KG1 (cell line): Measurements from ENCODE around the gene LMX1A.

Experiments
- DNase-seq: peaks from one replicate; lab custom pipeline; 2025; lab: John Stamatoyannopoulos, UW

Gene LMX1A

DNA sequence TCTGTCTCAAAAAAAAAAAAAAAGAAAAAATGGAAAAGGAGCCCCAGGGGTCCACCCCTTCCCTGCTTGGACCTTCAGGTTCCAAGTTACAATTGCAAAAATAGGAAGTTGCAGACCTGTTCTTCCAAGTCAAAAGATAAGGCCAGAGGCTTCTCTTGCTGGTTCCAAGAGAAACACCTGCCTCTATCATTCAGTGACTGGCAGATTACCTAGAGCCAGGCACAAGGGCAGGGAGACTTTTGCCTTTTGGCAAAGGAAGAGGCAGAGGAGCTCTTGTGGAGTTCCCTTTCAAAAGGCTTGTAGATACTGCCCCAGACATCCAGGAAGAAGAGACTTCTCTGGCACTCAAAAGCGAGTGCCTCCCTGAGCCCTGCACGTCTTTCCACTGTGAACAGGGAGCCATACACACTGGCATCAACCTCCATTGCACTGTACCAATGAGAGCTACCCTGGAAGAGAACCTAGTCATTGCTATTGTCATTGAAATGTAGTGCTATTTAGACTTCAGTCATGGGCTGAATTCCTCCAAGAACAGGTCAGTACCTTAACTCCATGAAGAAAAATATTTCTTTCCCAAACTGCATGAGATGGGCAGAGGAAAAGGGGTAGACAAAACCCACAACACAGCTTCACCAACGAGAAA lies 91.2 kb downstream of the LMX1A start:
- DNase-seq: no peak

DNA sequence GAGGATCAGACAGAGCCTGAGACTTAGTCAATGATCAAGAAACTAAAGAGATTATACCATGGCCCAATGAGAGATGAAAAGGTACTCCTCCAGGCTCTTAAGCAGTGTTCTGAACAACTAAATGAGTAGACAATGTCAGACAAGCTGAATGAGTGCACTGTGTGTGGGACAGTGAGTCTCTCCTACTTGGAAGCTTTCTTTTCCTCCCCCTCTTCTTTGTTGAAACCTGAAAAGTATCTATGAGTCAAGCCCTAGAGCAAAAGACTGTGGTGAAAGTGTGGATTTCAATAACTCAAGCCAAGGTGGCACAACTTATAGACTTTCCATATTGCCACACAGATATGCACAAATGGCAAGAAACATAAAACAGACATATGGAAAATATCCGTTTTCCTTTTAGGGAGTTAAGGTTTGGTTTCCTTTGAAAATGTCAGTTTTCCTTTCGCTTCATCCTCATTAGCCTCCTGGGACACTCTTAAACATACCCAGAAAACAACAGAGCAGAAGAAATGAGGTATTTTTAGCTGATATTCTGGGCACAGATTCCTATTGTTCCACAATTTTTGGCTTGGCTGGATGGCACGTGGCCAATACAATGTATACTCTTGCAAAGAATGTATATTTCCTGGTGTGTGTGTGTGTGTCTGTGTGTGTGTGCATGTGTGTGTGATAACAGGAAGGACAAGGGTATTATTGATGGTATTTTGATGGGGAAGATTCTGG lies 96.6 kb downstream of the LMX1A start:
- DNase-seq: no peak

- DNase-seq: no peak
Measured at GRCh38 chr1:165259236-165259635, 97.3 kb downstream of the LMX1A start.

DNA sequence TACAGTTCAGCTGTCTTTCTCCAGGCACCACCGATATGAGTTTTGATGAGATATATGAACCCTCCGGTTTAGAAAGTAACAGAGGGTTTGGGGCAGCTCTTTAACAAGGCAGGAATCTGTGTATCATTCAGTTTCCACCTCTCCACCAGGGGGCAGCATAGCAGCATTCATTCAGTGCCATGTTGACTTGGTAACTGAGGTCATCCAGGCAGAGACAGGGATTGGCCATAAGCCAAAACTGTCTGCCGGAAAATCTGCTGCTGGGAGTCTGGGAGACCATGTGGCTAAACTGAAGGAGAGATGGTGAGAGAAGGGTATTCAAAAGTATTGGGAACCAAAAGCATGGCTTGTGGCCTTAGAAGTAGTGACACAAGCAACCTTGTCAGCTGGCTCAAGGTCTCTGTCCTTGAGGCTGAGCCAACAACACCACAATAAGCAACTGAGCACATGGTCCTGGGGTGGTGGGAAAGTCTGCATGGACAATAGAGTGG lies 98.5 kb downstream of the LMX1A start:
- peak; percentile 27 for DNase-seq

DNA sequence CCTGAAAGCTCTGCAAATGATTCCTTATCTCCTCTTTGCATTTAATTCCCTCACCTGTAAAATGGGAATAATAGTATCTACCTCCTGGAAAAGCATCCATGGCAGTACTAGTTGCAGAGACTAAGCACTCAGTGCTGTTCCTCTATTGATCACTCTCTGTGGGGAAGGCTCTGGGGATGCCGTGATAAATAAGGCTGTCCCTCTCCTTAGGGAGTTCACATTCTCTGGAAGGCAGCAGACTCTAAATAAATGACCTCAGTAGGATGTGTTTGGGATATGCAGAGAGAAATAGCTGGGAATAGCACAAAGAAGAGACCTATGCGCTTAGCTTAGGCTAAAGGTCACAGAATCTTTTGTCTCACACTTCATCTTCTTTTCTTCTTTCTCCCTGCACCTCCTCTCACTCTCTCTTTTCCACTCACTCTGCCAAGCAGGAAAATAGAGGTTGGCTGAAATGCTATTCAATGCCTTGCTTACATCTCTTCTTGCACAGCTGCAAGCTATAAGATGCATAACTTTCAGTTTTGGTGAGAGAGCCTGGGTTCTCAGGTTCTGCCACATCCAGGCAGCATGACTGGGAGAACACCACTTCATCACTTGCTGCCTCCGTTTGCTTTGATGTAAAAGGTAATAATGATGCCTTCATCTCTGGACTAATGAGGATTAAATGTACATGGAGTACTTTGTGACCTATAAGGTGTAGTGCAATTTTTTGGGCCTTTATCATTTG lies 101.5 kb downstream of the LMX1A start:
- no peak for DNase-seq

DNA sequence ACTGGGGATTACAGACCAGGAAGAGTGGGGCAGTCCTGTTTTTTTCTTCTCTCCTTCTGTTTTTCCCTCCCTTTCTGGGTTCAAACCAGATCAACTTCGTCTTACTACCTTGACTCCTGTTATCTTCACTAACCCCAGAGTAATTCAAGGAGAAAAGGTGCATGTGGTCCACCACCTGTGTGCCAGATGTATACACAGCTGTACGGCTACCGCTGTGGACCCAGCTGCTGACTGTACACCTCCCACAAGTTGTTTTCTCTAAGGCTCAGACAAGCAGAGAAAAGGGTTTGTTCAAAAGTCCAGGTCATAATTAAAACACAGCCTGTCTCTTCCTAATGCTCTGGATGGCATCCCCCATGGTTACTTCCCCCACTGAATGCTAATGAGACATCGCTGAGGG lies 102.1 kb downstream of the LMX1A start:
- no peak for DNase-seq

GRCh38 chr1:165253818-165254254 lies 102.7 kb downstream of the LMX1A start:
- no peak for DNase-seq

GRCh38 chr1:165248969-165249571 lies 107.4 kb downstream of the LMX1A start:
- DNase-seq: no peak

- DNase-seq: no peak
Measured at GRCh38 chr1:165241952-165242351, 114.6 kb downstream of the LMX1A start.

- DNase-seq: no peak
Measured at GRCh38 chr1:165241321-165241720, 115.2 kb downstream of the LMX1A start.

GRCh38 chr1:165240492-165240891 lies 116.0 kb downstream of the LMX1A start:
- no peak for DNase-seq

GRCh38 chr1:165239873-165240272 lies 116.6 kb downstream of the LMX1A start:
- DNase-seq: no peak

DNA sequence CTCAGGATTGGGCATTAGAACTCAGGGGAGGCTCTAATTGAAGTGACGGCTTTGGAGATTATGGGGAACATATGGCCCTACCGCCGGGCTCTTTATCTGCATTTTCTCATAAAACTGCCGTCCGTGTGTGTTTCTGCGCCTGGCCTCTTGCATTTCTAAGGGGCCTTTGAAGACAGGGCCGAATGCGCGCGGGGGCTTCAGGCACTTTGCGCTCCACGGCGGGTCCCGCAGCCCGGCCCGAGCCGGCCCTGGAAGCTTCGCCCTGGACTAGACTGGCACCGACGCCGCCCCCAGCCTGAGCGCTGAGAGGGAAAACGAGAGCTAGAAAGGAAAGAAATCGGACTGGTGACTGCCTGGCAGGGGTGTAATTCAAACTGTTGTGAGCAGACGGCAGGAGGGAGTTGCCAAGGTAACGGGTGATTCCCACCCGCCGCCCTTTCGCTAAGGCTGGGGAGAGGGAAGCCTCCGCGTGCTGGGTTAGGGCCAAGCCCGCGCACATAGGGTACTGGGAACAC lies 120.7 kb downstream of the LMX1A start:
- DNase-seq: no peak

DNA sequence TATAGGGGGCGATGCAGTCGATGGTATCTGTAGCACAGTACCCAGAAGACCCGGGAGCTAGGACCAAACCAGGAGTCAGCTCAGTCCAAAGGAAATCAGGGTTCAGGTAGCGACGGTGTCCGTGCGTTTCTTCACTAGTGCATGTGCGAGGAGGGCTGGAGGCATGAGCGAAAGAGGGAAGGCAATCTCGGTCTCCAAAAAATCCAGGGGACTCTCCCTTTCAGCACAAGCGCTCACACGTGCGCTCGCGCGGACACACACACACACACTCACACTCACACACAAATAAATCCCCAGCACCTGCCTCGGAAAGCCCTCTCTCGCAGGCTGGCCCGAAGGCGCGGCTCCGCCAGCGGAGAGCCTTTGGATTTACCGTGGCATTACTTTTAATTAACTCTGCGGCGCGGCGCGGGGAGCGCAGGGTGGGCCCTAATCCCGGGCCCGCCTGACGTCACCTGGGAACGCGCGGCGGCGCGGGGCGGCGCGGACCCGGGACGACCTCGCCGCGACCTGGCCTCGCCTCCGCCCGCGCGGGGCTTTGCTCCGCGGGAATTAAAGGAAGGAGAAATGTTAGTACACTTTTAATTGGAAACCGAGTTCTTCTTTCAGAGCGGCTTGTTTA lies 121.2 kb downstream of the LMX1A start:
- DNase-seq: no peak

DNA sequence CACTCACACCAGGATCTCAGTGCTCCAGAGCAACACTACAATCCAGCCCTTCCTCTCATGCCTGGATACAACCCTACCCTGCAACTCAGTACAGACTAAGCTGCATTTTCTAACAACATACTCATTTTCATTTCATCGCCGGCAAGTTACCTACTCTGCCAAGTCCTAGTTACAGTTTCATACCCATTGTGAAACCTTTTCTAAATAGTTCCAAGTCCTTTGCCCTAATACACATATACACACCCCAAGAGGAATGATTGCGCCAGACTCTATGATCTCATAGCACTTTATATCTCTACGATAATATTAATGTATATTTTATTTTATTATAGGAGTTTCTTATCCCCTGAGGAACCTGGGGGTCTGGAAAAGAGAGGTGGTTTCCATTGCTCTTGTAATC lies 122.4 kb downstream of the LMX1A start:
- DNase-seq: no peak

DNA sequence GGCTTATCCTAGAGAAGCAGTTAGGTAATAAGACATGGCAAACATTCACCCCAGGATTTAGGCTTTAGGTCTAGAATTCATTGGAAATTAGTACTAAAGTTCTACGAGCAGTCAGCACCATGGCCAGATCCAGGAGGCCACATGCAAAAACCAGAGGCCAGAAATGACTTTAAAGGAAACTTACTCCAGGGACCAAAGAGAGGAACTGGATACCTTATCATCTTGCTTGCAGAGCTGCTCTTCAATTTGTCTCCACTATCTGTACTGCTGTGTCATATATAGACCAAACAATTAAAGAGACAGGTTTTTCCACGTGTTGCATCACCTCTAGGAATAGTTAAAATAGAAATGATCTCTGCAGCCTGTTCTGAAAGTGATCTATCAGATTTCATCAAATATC lies 127.8 kb downstream of the LMX1A start:
- no peak for DNase-seq

DNA sequence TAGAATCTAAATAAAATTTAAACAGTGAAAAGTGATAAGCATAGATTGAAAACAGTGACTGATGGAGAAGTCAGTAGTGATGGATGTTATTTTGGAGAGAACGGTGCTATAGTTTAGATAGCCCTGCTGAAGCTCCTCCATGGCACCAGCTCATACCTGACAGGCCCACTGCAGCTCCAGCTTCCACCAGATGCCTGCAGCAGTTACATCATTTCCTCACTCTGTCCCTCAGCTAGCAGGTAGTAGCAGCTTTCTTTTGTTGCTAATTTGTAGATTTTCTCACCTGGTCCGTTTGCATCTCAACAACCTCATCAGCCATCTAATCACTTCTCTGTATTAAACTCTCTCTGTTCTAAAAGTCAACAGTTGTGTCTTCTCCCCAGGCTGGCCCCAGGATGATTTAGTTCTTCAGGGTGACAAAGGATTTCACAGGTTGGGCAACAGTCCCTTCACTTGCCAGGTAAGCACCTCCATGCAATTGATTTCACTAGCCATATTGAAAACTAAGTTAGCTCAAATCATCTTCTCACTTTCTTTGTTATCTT lies 128.3 kb downstream of the LMX1A start:
- DNase-seq: no peak

DNA sequence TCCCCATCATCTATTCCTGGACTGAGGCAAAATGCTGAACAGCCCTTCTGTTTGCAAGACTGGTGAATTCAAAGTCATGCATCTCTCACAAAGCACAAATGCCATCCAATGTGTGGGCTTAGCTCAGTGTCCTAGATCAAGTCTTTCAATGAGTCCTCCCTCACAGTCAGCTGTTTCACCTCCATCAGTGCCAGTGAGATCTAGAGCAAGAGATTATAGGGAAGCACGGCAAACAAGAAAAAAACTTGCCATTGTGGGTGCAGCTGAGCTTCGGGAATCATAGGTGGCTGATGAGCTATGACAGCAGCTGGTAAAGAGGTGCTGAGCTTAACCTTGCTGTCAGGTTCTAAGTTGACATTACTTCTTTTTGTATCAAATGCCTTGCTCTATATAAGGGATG lies 130.2 kb downstream of the LMX1A start:
- DNase-seq: no peak

- no peak for DNase-seq
Measured at GRCh38 chr1:165225650-165226049, 130.9 kb downstream of the LMX1A start.

GRCh38 chr1:165225062-165225461 lies 131.5 kb downstream of the LMX1A start:
- no peak for DNase-seq

GRCh38 chr1:165224504-165224903 lies 132.0 kb downstream of the LMX1A start:
- DNase-seq: no peak

DNA sequence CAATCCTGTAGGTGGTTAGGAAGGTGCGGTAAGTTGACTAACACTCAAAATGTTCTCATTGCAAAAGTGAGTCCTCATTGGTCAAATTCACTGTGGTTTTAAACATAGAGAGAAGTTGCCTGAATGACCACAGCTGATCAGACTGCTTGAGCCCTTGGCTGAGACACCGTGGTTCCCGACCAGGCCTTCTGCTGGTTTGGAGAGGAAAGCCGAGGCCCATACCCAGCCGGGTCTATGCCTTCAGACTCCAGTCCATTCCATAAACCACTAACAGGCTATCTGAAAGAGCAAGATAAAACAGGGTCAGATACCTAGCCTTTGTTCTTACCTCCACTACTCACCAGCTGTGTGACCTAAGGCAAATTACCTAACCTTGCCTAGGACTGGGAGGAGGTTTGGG lies 133.9 kb downstream of the LMX1A start:
- no peak for DNase-seq
